DOHH2 (cell line): ENCODE measurements around the gene RCN1.
"Not testable (repeated sequence)": the region's sequence is repeated elsewhere in the genome, so short reads cannot be mapped to it uniquely, and the experiment has no call there.

Experiments
- CTCF ChIP-seq: fragments of 200-600 bp; sonication (generic); IDR thresholded peaks from one replicate; pipeline ENCODE4 v1.5.1; 2014; ENCODE audit warnings: antibody characterized with exemption, mild to moderate bottlenecking, low read depth, low read length; ENCODE audit not compliant: poor library complexity, severe bottlenecking
- EZH2phosphoT487 ChIP-seq: fragments of 200-600 bp; sonication (generic); IDR thresholded peaks from 2 replicates; pipeline ENCODE4 v1.6.1; 2017; ENCODE audit warnings: borderline replicate concordance, mild to moderate bottlenecking, antibody characterized with exemption, low read length, moderate library complexity, mixed read lengths

- not testable (repeated sequence) for TF ChIP-seq CTCF, EZH2phosphoT487
These were observed 12.3 kb downstream of the RCN1 start for GRCh38 chr11:32103121-32103719.
